OCI-M1 (cell line): ENCODE measurements around the gene ADM2.
A peak's percentile ranks its signal among the peaks of the same experiment; 100 is the strongest.

Source experiments
- DNase-seq: peaks from one replicate; lab custom pipeline; 2025; lab: John Stamatoyannopoulos, UW

The ADM2 gene

GRCh38 chr22:50525858-50526107, 44.4 kb downstream of the ADM2 start:
- no peak for DNase-seq

GRCh38 chr22:50526108-50526833, 44.9 kb downstream of the ADM2 start:
- peak; percentile 87 for DNase-seq

GRCh38 chr22:50526834-50527801, 45.8 kb downstream of the ADM2 start:
- peak; percentile 93 for DNase-seq

- peak; percentile 31 for DNase-seq
Measured at GRCh38 chr22:50527921-50528681, 46.8 kb downstream of the ADM2 start.

GRCh38 chr22:50528682-50529415, 47.5 kb downstream of the ADM2 start:
- DNase-seq: peak; percentile 31

GRCh38 chr22:50529416-50529896, 48.1 kb downstream of the ADM2 start:
- no peak for DNase-seq

- peak; percentile 70 for DNase-seq
Measured at GRCh38 chr22:50529897-50530579, 48.7 kb downstream of the ADM2 start, which contains the start of gene TYMP. Gene TYMP, minus strand, starts transcription at chr22:50530012. Its CDS starts 303 bp downstream, at chr22:50529709.

- no peak for DNase-seq
Measured at GRCh38 chr22:50530580-50530876, 49.2 kb downstream of the ADM2 start.

GRCh38 chr22:50530877-50531545, 49.7 kb downstream of the ADM2 start:
- peak; percentile 92 for DNase-seq

- DNase-seq: peak; percentile 70
Measured at GRCh38 chr22:50531546-50531961, 50.2 kb downstream of the ADM2 start.

- peak; percentile 71 for DNase-seq
Measured at GRCh38 chr22:50531962-50532674, 50.8 kb downstream of the ADM2 start.

- DNase-seq: peak; percentile 86
Measured at GRCh38 chr22:50532824-50533796, 51.8 kb downstream of the ADM2 start.

- DNase-seq: peak; percentile 97
Measured at GRCh38 chr22:50533856-50534711, 52.7 kb downstream of the ADM2 start.

GRCh38 chr22:50535113-50535512, 53.8 kb downstream of the ADM2 start:
- DNase-seq: no peak
